Mucosa of descending colon (tissue), 3 donors: ENCODE results near the gene PIM2. TPM values are rescaled to one million over a fixed set of nuclear protein-coding genes. Genes with fewer than 3 reads are reported as not detected.
"Not testable (repeated sequence)": the region's sequence is repeated elsewhere in the genome, so short reads cannot be mapped to it uniquely, and the experiment has no call there.

Source experiments
- ATAC-seq: fragments of 200-7000 bp; cut with Tn5 transposase; one replicate; pipeline ENCODE4 v1.9.1; 2020; ENCODE audit warnings: mild to moderate bottlenecking, moderate library complexity
- DNase-seq, 3 donors: peaks; one replicate each; pipeline ENCODE4 v3.0.0-alpha.2; 2020
- H3K36me3 ChIP-seq: fragments of 200-600 bp; one replicate; pipeline ENCODE4 v1.8.0; 2021; ENCODE audit warnings: low read depth, mild to moderate bottlenecking
- H3K4me1 ChIP-seq: fragments of 200-600 bp; one replicate; pipeline ENCODE4 v1.8.0; 2021; ENCODE audit warnings: low read depth, mild to moderate bottlenecking
- H3K4me3 ChIP-seq: fragments of 200-600 bp; one replicate; pipeline ENCODE4 v1.8.0; 2021; ENCODE audit warnings: mild to moderate bottlenecking
- H3K9me3 ChIP-seq: fragments of 200-600 bp; one replicate; pipeline ENCODE4 v1.8.0; 2021; ENCODE audit warnings: mild to moderate bottlenecking
- CTCF ChIP-seq: fragments of 200-600 bp; IDR thresholded peaks from one replicate; pipeline ENCODE4 v1.8.0; 2022; ENCODE audit warnings: antibody characterized with exemption, mild to moderate bottlenecking
- intact Hi-C, 2 donors: fragments of 100-400 bp; cut with DNase I in 1 of 2; cut with micrococcal nuclease in 1 of 2; formaldehyde crosslinking; loops; one replicate each; pipeline versions ENCODE4 v1.11.0 to v1.11.1; 2022; cut with DNase I, micrococcal nuclease
- total RNA-seq, 3 donors: library from RNA; stranded (reverse); fragmentation: NEBNext Ultra II Directional in 2 of 3; extraction: Animal tissue kit (Norgen Biotek cat#: 25700) in 2 of 3; gene quantifications; one replicate each; pipeline versions ENCODE4 v1.2.1 to v1.2.4, GENCODE V29; 2021 to 2023
- donor health status: DM: no; HTN: no; CAD: no; lungs with moderate emphysema.
- donor health status: DM: no; HTN: no; CAD: no.
- donor health status: DM: no; HTN: yes; CAD: no.

The PIM2 gene
- total RNA-seq, 3 donors from 2014 or later, result 10.5 to 30.0 (median 20.5) TPM

GRCh38 chrX:48890296-48890925 is 28.4 kb downstream of the PIM2 start:
- Histone ChIP-seq H3K4me1 (no peaks in the 10 kb centered on the region), H3K9me3 (no peaks in the 10 kb centered on the region), H3K4me3 (no peak overlapping the region), H3K36me3 (no peaks in the 10 kb centered on the region)
- intact Hi-C loops, result no loop called here
- DNase-seq, result no peak
- peak; percentile 1 for ATAC-seq
- TF ChIP-seq CTCF, result no peak

DNA sequence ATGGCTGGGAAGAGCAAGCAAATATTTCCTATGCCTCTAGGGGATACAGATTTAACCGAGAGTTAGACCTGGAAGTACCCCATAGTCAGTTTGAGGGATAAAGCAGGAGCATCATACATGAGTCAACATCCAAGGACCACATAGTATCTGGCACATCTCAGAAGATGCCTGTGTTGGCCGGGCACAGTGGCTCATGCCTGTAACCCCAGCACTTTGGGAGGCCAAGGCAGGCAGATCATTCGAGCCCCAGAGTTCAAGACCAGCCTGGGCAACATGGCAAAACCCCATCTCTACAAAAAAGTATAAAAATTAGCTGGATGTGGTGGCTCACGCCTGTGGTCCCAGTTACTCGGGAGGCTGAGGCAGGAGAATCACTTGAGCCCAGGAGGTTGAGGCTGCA is 32.2 kb downstream of the PIM2 start:
- DNase-seq, intact Hi-C loops, H3K4me1 ChIP-seq, H3K9me3 ChIP-seq, H3K4me3 ChIP-seq, H3K36me3 ChIP-seq, ATAC-seq: not testable (repeated sequence)

DNA sequence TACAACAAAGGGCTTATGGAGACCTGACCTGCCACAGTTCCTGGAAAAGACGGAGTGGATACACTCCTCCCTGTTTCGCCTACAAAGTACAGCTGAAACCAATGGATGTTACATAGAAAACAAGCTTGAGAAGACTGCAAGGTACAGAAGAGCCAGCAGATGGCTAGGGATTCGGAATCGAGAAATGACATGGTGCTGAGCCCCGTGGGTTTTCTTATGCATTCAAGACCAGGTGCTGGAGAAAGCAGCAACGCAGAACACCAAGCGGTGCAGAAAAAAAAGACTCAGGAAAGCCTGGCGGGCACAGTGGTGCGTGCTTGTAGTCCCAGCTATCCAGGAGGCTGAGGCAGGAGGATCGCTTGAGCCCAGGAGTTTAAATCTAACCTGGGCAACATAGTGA is 35.1 kb downstream of the PIM2 start:
- intact Hi-C loops, result no loop called here
- no peak for TF ChIP-seq CTCF
- DNase-seq, result no peak
- Histone ChIP-seq H3K36me3 (no peaks in the 10 kb centered on the region), H3K4me1 (no peaks in the 10 kb centered on the region), H3K4me3 (no peak overlapping the region), H3K9me3 (no peaks in the 10 kb centered on the region)
- no peak for ATAC-seq

- intact Hi-C loops, H3K36me3 ChIP-seq, ATAC-seq, DNase-seq, H3K4me3 ChIP-seq, H3K4me1 ChIP-seq, H3K9me3 ChIP-seq: not testable (repeated sequence)
Measured at GRCh38 chrX:48876944-48877343, 41.9 kb downstream of the PIM2 start.

DNA sequence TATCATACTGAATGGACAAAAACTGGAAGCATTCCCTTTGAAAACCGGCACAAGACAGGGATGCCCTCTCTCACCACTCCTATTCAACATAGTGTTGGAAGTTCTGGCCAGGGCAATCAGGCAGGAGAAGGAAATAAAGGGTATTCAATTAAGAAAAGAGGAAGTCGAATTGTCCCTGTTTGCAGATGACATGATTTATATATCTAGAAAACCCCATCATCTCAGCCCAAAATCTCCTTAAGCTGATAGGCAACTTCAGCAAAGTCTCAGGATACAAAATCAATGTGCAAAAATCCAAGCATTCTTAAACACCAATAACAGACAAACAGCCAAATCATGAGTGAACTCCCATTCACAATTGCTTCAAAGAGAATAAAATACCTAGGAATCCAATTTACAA is 46.8 kb downstream of the PIM2 start:
- H3K9me3 ChIP-seq, DNase-seq, H3K4me3 ChIP-seq, intact Hi-C loops, H3K4me1 ChIP-seq, ATAC-seq, H3K36me3 ChIP-seq: not testable (repeated sequence)

DNA sequence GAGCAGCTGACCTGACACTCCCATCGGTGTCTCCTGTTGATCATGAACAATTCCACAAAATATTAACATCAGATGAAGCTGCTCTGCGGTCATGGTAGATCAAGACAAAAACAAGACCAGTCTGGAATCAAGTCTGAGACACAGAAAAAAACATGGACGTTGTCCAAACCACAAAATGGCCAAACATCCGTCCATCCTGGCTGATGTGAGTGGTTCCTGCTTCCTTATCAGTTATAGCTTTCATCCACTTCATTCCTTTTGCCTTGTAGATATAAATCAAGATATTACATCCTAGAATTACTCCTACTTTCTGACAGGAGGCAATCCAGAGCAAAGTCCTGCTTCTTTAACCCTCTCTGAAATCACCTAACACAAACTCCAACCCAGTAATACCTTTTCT is 54.6 kb downstream of the PIM2 start:
- no peaks in the 10 kb centered on the region for H3K4me1 ChIP-seq
- TF ChIP-seq CTCF, result no peak
- DNase-seq (peak in 1 of 3 donors; percentile 4), ATAC-seq (peak; percentile 56)
- intact Hi-C loops, result no loop called here
- H3K4me3 ChIP-seq, result no peak overlapping the region
- H3K36me3 ChIP-seq, result no peaks in the 10 kb centered on the region
- no peaks in the 10 kb centered on the region for H3K9me3 ChIP-seq

Other genes starting within 250 kb of the PIM2 start
- 1 to 10 TPM; 4.4 to 8.6 (median 5.3) TPM for gene WAS, start 235.2 kb downstream of the PIM2 start, total RNA-seq
- gene SUV39H1, start 222.3 kb downstream of the PIM2 start, total RNA-seq, result 1 to 10 TPM; 3.4 to 6.2 (median 3.7) TPM
- gene GLOD5, start 157.3 kb downstream of the PIM2 start, total RNA-seq, result 1 to 10 TPM; 4.3 to 9.9 (median 7.1) TPM
- under 1 TPM in 1 of 3 donors, not detected in 2; 0.32 TPM for gene GATA1, start 132.4 kb downstream of the PIM2 start, total RNA-seq
- 100 to 1,000 TPM in 1 of 3 donors, 10 to 100 TPM in 2; 83.2 to 111 (median 99.6) TPM for gene HDAC6, start 117.0 kb downstream of the PIM2 start, total RNA-seq
- gene ERAS, start 92.5 kb downstream of the PIM2 start, total RNA-seq, result under 1 TPM in 1 of 3 donors, not detected in 2; 0.38 TPM
- 10 to 100 TPM; 11.1 to 19.7 (median 13.8) TPM for gene PCSK1N, start 83.4 kb downstream of the PIM2 start, total RNA-seq
- 10 to 100 TPM; 43.4 to 49.0 (median 46.0) TPM for gene TIMM17B, start 21.3 kb downstream of the PIM2 start, total RNA-seq
- gene PQBP1, start 21.1 kb downstream of the PIM2 start, total RNA-seq, result 10 to 100 TPM; 55.5 to 88.8 (median 69.6) TPM
- 10 to 100 TPM; 26.4 to 62.1 (median 52.2) TPM for gene SLC35A2, start 7.4 kb downstream of the PIM2 start, total RNA-seq
- gene OTUD5, start 38.6 kb upstream of the PIM2 start, total RNA-seq, result 10 to 100 TPM; 43.6 to 56.5 (median 52.5) TPM
- 1 to 10 TPM in 1 of 3 donors, under 1 TPM in 2; 0.87 to 1.6 (median 0.93) TPM for gene KCND1, start 52.8 kb upstream of the PIM2 start, total RNA-seq
- 10 to 100 TPM; 39.5 to 48.9 (median 47.5) TPM for gene GRIPAP1, start 83.2 kb upstream of the PIM2 start, total RNA-seq
- gene TFE3, start 124.3 kb upstream of the PIM2 start, total RNA-seq, result 10 to 100 TPM; 26.6 to 46.6 (median 28.1) TPM
- 10 to 100 TPM; 11.6 to 16.7 (median 12.5) TPM for gene CCDC120, start 140.0 kb upstream of the PIM2 start, total RNA-seq
- gene PRAF2, start 155.0 kb upstream of the PIM2 start, total RNA-seq, result 10 to 100 TPM in 1 of 3 donors, 1 to 10 TPM in 2; 3.9 to 18.7 (median 8.1) TPM
- 10 to 100 TPM; 44.3 to 90.1 (median 52.6) TPM for gene WDR45, start 160.9 kb upstream of the PIM2 start, total RNA-seq
- gene GPKOW, start 204.7 kb upstream of the PIM2 start, total RNA-seq, result 10 to 100 TPM; 21.3 to 22.4 (median 22.1) TPM
- gene MAGIX, start 243.7 kb upstream of the PIM2 start, total RNA-seq, result 10 to 100 TPM in 2 of 3 donors, 1 to 10 TPM in 1; 9.5 to 16.8 (median 15.6) TPM